Muscle of back (tissue), 11 donors: ENCODE measurements around the gene DBH. TPM values are rescaled to one million over a fixed set of nuclear protein-coding genes. Genes with fewer than 3 reads are reported as not detected.
A peak's percentile ranks its signal among the peaks of the same experiment; 100 is the strongest.

Experiments
- DNase-seq, 3 donors: peaks; one replicate each; pipeline versions ENCODE4 v3.0.0 to v3.0.0-alpha.2; 2013
- polyA plus RNA-seq, 10 donors: library from polyadenylated mRNA; unstranded; fragments of 120-200 nt; gene quantifications; one replicate each; pipeline ENCODE4 v1.2.1, GENCODE V29; 2013; ENCODE audit not compliant: insufficient read length in 10 of 10

DBH gene
- polyA plus RNA-seq, 10 donors = 0.42 to 0.96 (median 0.63) TPM

- no peak for DNase-seq
These were observed 7.2 kb downstream of the DBH start for GRCh38 chr9:133643362-133643755.

- DNase-seq = no peak
These were observed 8.0 kb downstream of the DBH start for GRCh38 chr9:133643978-133644760.

- DNase-seq = no peak
These were observed 9.0 kb downstream of the DBH start for GRCh38 chr9:133645021-133645765.

GRCh38 chr9:133647148-133647547 is 11.0 kb downstream of the DBH start:
- no peak for DNase-seq

- DNase-seq = no peak
These were observed 11.8 kb downstream of the DBH start for GRCh38 chr9:133647765-133648469.

GRCh38 chr9:133649194-133649593 is 13.0 kb downstream of the DBH start:
- no peak for DNase-seq

- DNase-seq = no peak
These were observed 13.9 kb downstream of the DBH start for GRCh38 chr9:133650026-133650425.

- DNase-seq = no peak
These were observed 17.5 kb downstream of the DBH start for GRCh38 chr9:133653638-133654037.

GRCh38 chr9:133654736-133655657 is 18.8 kb downstream of the DBH start:
- DNase-seq = no peak

- DNase-seq = no peak
These were observed 19.5 kb downstream of the DBH start for GRCh38 chr9:133655701-133656100.

- no peak for DNase-seq
These were observed 20.3 kb downstream of the DBH start for GRCh38 chr9:133656211-133657119.

GRCh38 chr9:133657120-133657661 is 21.0 kb downstream of the DBH start:
- DNase-seq = peak in 1 of 3 donors; percentile 38

- DNase-seq = peak in 1 of 3 donors; percentile 61
These were observed 22.6 kb downstream of the DBH start for GRCh38 chr9:133658442-133659431.

GRCh38 chr9:133659516-133659915 is 23.4 kb downstream of the DBH start:
- no peak for DNase-seq

- peak in 1 of 3 donors; percentile 61 for DNase-seq
These were observed 25.8 kb downstream of the DBH start for GRCh38 chr9:133661846-133662540.

GRCh38 chr9:133664173-133665050 is 28.2 kb downstream of the DBH start:
- no peak for DNase-seq

- no peak for DNase-seq
These were observed 28.9 kb downstream of the DBH start for GRCh38 chr9:133665096-133665495.
